Measurements from ENCODE around the gene OR3A1. TPM values are rescaled to one million over a fixed set of nuclear protein-coding genes. Genes with fewer than 3 reads are reported as not detected.
"Not testable (repeated sequence)": the region's sequence is repeated elsewhere in the genome, so short reads cannot be mapped to it uniquely, and the experiment has no call there.

Gene OR3A1
- not detected for total RNA-seq (2021; ENCODE audit: unreplicated experiment)
- polyA plus RNA-seq (2012), result not detected in 2 replicates
- Bru-seq, nascent RNA, result not detected
- not detected for BruChase-seq, experiment 1, labeled RNA remaining after a 6-hour chase
- not detected for BruChase-seq, experiment 2, labeled RNA remaining after a 2-hour chase
- long read RNA-seq, result 0 reads

- no peaks in the 10 kb centered on the region; the same call in 1 of the 2 replicates for H4K20me1 ChIP-seq (ENCODE audit: insufficient read depth)
- H3K9me2 ChIP-seq (ENCODE audit: insufficient read depth), result no peaks in the 10 kb centered on the region
- H3K79me2 ChIP-seq (ENCODE audit: insufficient read depth, low read length), result no peaks in the 10 kb centered on the region
- ChIA-PET RAD21 (ENCODE audit: low non-redundant PET in 1 of 2, low total read pairs in 2 of 2, uncharacterized antibody in 2 of 2, unreplicated experiment in 2 of 2) (no interaction called here), CTCF (no interaction called here), POLR2A (no interaction called here)
- DNase-seq (ENCODE audit: low read depth, low spot score) (no peak), ATAC-seq (no peak)
- no peak within 1 kb of the TSS for H2AFZ ChIP-seq (ENCODE audit: low read depth, low read length, poor library complexity, severe bottlenecking)
- H3K9me3 ChIP-seq (ENCODE audit: control insufficient read depth in 1 of 2, insufficient read depth in 1 of 2, low read depth in 1 of 2, low read length in 2 of 2), result no peaks in the 10 kb centered on the region
- no peaks in the 10 kb centered on the region for H3K4me1 ChIP-seq (ENCODE audit: control insufficient read depth in 1 of 2, insufficient read depth in 2 of 2, low read length in 2 of 2)
- no TSS peak for BruUV-seq (replicated peaks)
- H3K9ac ChIP-seq (ENCODE audit: low read length), result no peak within 1 kb of the TSS
- intact Hi-C loops (cut with micrococcal nuclease), result no loop called here
- no peak within 1 kb of the TSS for H3K4me3 ChIP-seq (replicated peaks in 1 of 2; ENCODE audit: low read depth in 1 of 2, low read length in 2 of 2)
- no peak within 1 kb of the TSS for H3K27ac ChIP-seq (ENCODE audit: low read depth, low read length)
- no peaks in the 10 kb centered on the region for H3K36me3 ChIP-seq (ENCODE audit: control insufficient read depth in 1 of 2, insufficient read depth in 2 of 2, low read length in 2 of 2)
- peaks cover 49% of the 10 kb centered on the region for H3K27me3 ChIP-seq (ENCODE audit: insufficient read depth, low read length)
- TF ChIP-seq RAD21 (IDR thresholded peaks at IDR 0.05; ENCODE audit: low read depth) (no peak), ELF1 (IDR thresholded peaks at IDR 0.05; ENCODE audit: borderline replicate concordance, low read depth) (no peak), ZNF274 (IDR thresholded peaks at IDR 0.05; ENCODE audit: low read depth, low read length) (no peak), SIN3A (IDR thresholded peaks at IDR 0.05; ENCODE audit: low read depth) (no peak), TCF7L2 (IDR thresholded peaks at IDR 0.05; ENCODE audit: borderline replicate concordance, extremely low read depth, insufficient read depth, insufficient read length) (no peak), JUND (IDR thresholded peaks at IDR 0.05) (no peak), CTCF (IDR thresholded peaks at IDR 0.05 in 2 of 3, conservative IDR thresholded peaks at IDR 0.05 in 1 of 3; ENCODE audit: borderline replicate concordance in 1 of 3, insufficient read depth in 1 of 3, low read depth in 2 of 3, low read length in 2 of 3) (no peak)
- H3K4me2 ChIP-seq (ENCODE audit: low read length), result no peak within 1 kb of the TSS
Measured at GRCh38 chr17:3298260-3298659, at the start of gene OR3A1. OR3A1 (minus strand) TSS chr17:3298360; CDS start chr17:3292582, 5,778 bp downstream.

- H3K4me2 ChIP-seq (ENCODE audit: low read length); H3K9me3 ChIP-seq (ENCODE audit: control insufficient read depth in 1 of 2, insufficient read depth in 1 of 2, low read depth in 1 of 2, low read length in 2 of 2); H4K20me1 ChIP-seq (ENCODE audit: insufficient read depth); H3K4me1 ChIP-seq (ENCODE audit: control insufficient read depth in 1 of 2, insufficient read depth in 2 of 2, low read length in 2 of 2); POLR2A ChIA-PET; H3K36me3 ChIP-seq (ENCODE audit: control insufficient read depth in 1 of 2, insufficient read depth in 2 of 2, low read length in 2 of 2); BruUV-seq (replicated peaks); ATAC-seq; H3K79me2 ChIP-seq (ENCODE audit: insufficient read depth, low read length); H3K9me2 ChIP-seq (ENCODE audit: insufficient read depth); RAD21 ChIA-PET (ENCODE audit: low non-redundant PET in 1 of 2, low total read pairs in 2 of 2, uncharacterized antibody in 2 of 2, unreplicated experiment in 2 of 2); intact Hi-C loops (cut with micrococcal nuclease); CTCF ChIA-PET; H3K4me3 ChIP-seq (replicated peaks in 1 of 2; ENCODE audit: low read depth in 1 of 2, low read length in 2 of 2); DNase-seq (ENCODE audit: low read depth, low spot score); H2AFZ ChIP-seq (ENCODE audit: low read depth, low read length, poor library complexity, severe bottlenecking); H3K9ac ChIP-seq (ENCODE audit: low read length); H3K27ac ChIP-seq (ENCODE audit: low read depth, low read length): not testable (repeated sequence)
- peaks cover 26% of the 10 kb centered on the region; the same call in 1 of the 2 replicates for H3K27me3 ChIP-seq (ENCODE audit: insufficient read depth, low read length)
Measured at GRCh38 chr17:3342782-3343181, 44.6 kb upstream of the OR3A1 start.

All from HCT116 (cell line).